Esophagus muscularis mucosa (tissue), 4 donors: ENCODE results near the gene ACTN4. TPM values are rescaled to one million over a fixed set of nuclear protein-coding genes. Genes with fewer than 3 reads are reported as not detected.

Experiments used
- DNase-seq: peaks from one replicate; pipeline ENCODE4 v3.0.0-alpha.2; 2017; ENCODE audit errors: extremely low spot score
- H3K27ac ChIP-seq, 4 donors: fragments of 200-600 bp; sonication (generic); replicated peaks in 1 of 4; 1 replicate in 3 of 4; 2 replicates in 1 of 4; pipeline ENCODE4 v1.5.1; 2016 to 2019; ENCODE audit warnings: mild to moderate bottlenecking in 1 of 4
- H3K27me3 ChIP-seq, 4 donors: fragments of 200-600 bp; sonication (generic); one replicate each; pipeline versions ENCODE4 v1.5.1 to v1.6.0; 2016 to 2019
- H3K36me3 ChIP-seq, 4 donors: fragments of 200-600 bp; sonication (generic); one replicate each; pipeline ENCODE4 v1.5.1; 2016 to 2019
- H3K4me1 ChIP-seq, 4 donors: fragments of 200-600 bp; sonication (generic); one replicate each; pipeline ENCODE4 v1.5.1; 2016 to 2019
- H3K4me3 ChIP-seq, 4 donors: fragments of 200-600 bp; sonication (generic); 1 replicate in 2 of 4; 2 replicates in 2 of 4; pipeline ENCODE4 v1.5.1; 2016 to 2019; ENCODE audit warnings: mild to moderate bottlenecking in 4 of 4, moderate library complexity in 1 of 4
- H3K9me3 ChIP-seq, 4 donors: fragments of 200-600 bp; sonication (generic); 1 replicate in 3 of 4; 2 replicates in 1 of 4; pipeline ENCODE4 v1.5.1; 2016 to 2019
- CTCF ChIP-seq, 3 experiments: fragments of 200-600 bp in 2 of 3; fragments of 450-650 bp in 1 of 3; sonication (generic) in 2 of 3; IDR thresholded peaks; one replicate each; pipeline ENCODE4 v1.5.1; 2017 to 2019; ENCODE audit warnings: antibody characterized with exemption in 3 of 3, mild to moderate bottlenecking in 2 of 3, moderate library complexity in 1 of 3
- EP300 ChIP-seq: sonication (generic); formaldehyde crosslinking; IDR thresholded peaks from one replicate; pipeline ENCODE4 v1.6.1; 2017; ENCODE audit warnings: antibody characterized with exemption
- POLR2A ChIP-seq: fragments of 450-650 bp; IDR thresholded peaks from one replicate; pipeline ENCODE4 v1.6.1; 2017; ENCODE audit warnings: antibody characterized with exemption, moderate library complexity, mild to moderate bottlenecking, low read depth
- POLR2AphosphoS5 ChIP-seq, 2 donors: sonication (generic); formaldehyde crosslinking; IDR thresholded peaks; one replicate each; pipeline ENCODE4 v1.6.1; 2017; ENCODE audit warnings: antibody characterized with exemption in 2 of 2
- WGBS: methylation state at CpG from one replicate; pipeline ENCODE4 v1.1.5; 2018; 5-methylcytosine and 5-hydroxymethylcytosine counted together
- intact Hi-C: fragments of 100-400 bp; cut with DNase I; formaldehyde crosslinking; loops from one replicate; pipeline ENCODE4 v1.15.1; 2023
- total RNA-seq, 4 donors: library from RNA; depleted of rRNA; stranded (reverse); fragments of >200 nt; gene quantifications; one replicate each; pipeline versions ENCODE4 v1.1.0 to v1.2.1, GENCODE V29; 2016

The ACTN4 gene
- total RNA-seq, 4 donors from 2014 or later: 416 to 816 (median 598) TPM

- H3K27ac ChIP-seq: peak overlapping the region; percentile 92 to 99 (median 98)
- H3K4me1 ChIP-seq: peaks cover 94 to 100% (median 100%) of the 10 kb centered on the region in 4 donors
- H3K27me3 ChIP-seq: no peaks in the 10 kb centered on the region
- intact Hi-C loops: no loop called here
- TF ChIP-seq POLR2A (no peak), CTCF (IDR thresholded peaks at IDR 0.05) (no peak), POLR2AphosphoS5 (IDR thresholded peaks at IDR 0.05) (peak; percentile 34 to 50), EP300 (no peak)
- no peaks in the 10 kb centered on the region for H3K36me3 ChIP-seq
- no peak for DNase-seq
- H3K4me3 ChIP-seq: peak overlapping the region in 1 of 4 donors; percentile 19
- H3K9me3 ChIP-seq: no peaks in the 10 kb centered on the region
- 31% methylated on average over 10 of the region's 10 CpGs for WGBS
Observed at GRCh38 chr19:38666663-38667511, 19.4 kb downstream of the ACTN4 start.

GRCh38 chr19:38667661-38668171, 20.3 kb downstream of the ACTN4 start:
- TF ChIP-seq POLR2AphosphoS5 (IDR thresholded peaks at IDR 0.05) (peak in 1 of 2 donors; percentile 79), CTCF (IDR thresholded peaks at IDR 0.05) (no peak), EP300 (no peak), POLR2A (no peak)
- H3K4me3 ChIP-seq: no peak overlapping the region

GRCh38 chr19:38669552-38669951, 22.1 kb downstream of the ACTN4 start:
- Histone ChIP-seq H3K4me1 (peaks cover 90 to 97% (median 95%) of the 10 kb centered on the region in 4 donors), H3K27ac (peak overlapping the region; percentile 92 to 99 (median 98)), H3K27me3 (no peaks in the 10 kb centered on the region), H3K4me3 (no peak overlapping the region), H3K9me3 (no peaks in the 10 kb centered on the region), H3K36me3 (no peaks in the 10 kb centered on the region)
- intact Hi-C loops: no loop called here
- 64% methylated on average over 5 of the region's 5 CpGs for WGBS
- DNase-seq: no peak
- no peak for TF ChIP-seq CTCF (IDR thresholded peaks at IDR 0.05)
- no peak for TF ChIP-seq POLR2AphosphoS5 (IDR thresholded peaks at IDR 0.05)
- no peak for TF ChIP-seq POLR2A
- TF ChIP-seq EP300: no peak

More at GRCh38 chr19:38667661-38668171, 20.3 kb downstream of the ACTN4 start:
- Histone ChIP-seq H3K9me3 (no peaks in the 10 kb centered on the region), H3K27me3 (no peaks in the 10 kb centered on the region), H3K4me1 (peaks cover 94 to 100% (median 100%) of the 10 kb centered on the region in 4 donors), H3K36me3 (no peaks in the 10 kb centered on the region), H3K27ac (peak overlapping the region; percentile 92 to 99 (median 98))
- WGBS: 14% methylated on average over 8 of the region's 8 CpGs
- no peak for DNase-seq
- intact Hi-C loops: no loop called here

- TF ChIP-seq CTCF (IDR thresholded peaks at IDR 0.05): no peak
- no peak for TF ChIP-seq EP300
- Histone ChIP-seq H3K27me3 (no peaks in the 10 kb centered on the region), H3K9me3 (no peaks in the 10 kb centered on the region), H3K4me3 (no peak overlapping the region), H3K4me1 (peaks cover 90 to 97% (median 95%) of the 10 kb centered on the region in 4 donors), H3K27ac (peak overlapping the region; percentile 92 to 99 (median 98)), H3K36me3 (no peaks in the 10 kb centered on the region)
- 65% methylated on average over 3 of the region's 3 CpGs for WGBS
- intact Hi-C loops: no loop called here
- no peak for DNase-seq
Observed at GRCh38 chr19:38670921-38671398, 23.5 kb downstream of the ACTN4 start.
